Testis (tissue), 3 donors: ENCODE measurements around the gene TNFRSF13B. TPM values are rescaled to one million over a fixed set of nuclear protein-coding genes. Genes with fewer than 3 reads are reported as not detected.
"Not testable (repeated sequence)": the region's sequence is repeated elsewhere in the genome, so short reads cannot be mapped to it uniquely, and the experiment has no call there.

Source experiments
- DNase-seq: peaks from one replicate; pipeline ENCODE4 v3.0.0-alpha.2; 2019
- H3K27ac ChIP-seq, 2 donors: fragments of 200-600 bp; sonication (generic); one replicate each; pipeline ENCODE4 v1.5.1; 2019
- H3K27me3 ChIP-seq: fragments of 200-600 bp; sonication (generic); one replicate; pipeline ENCODE4 v1.5.1; 2019
- H3K36me3 ChIP-seq: fragments of 200-600 bp; sonication (generic); one replicate; pipeline ENCODE4 v1.5.1; 2017; ENCODE audit warnings: low read depth; ENCODE audit errors: missing control alignments
- H3K4me1 ChIP-seq: fragments of 200-600 bp; sonication (generic); one replicate; pipeline ENCODE4 v1.5.1; 2019
- H3K4me3 ChIP-seq, 2 donors: fragments of 200-600 bp; sonication (generic); one replicate each; pipeline ENCODE4 v1.5.1; 2017 to 2019
- H3K9me3 ChIP-seq: fragments of 200-600 bp; sonication (generic); one replicate; pipeline ENCODE4 v1.5.1; 2017
- POLR2A ChIP-seq: fragments of 450-650 bp; IDR thresholded peaks from one replicate; pipeline ENCODE4 v1.6.1; 2017; ENCODE audit warnings: antibody characterized with exemption, mild to moderate bottlenecking, moderate library complexity
- WGBS, 2 donors: methylation state at CpG; one replicate each; pipeline ENCODE4 v1.1.5; 2018; 5-methylcytosine and 5-hydroxymethylcytosine counted together
- intact Hi-C: fragments of 100-400 bp; cut with DNase I; formaldehyde crosslinking; loops from one replicate; pipeline ENCODE4 v1.15.1; 2023; ENCODE audit warnings: low total_unique reads
- polyA plus RNA-seq: library from polyadenylated mRNA; stranded (reverse); fragments of 350-450 nt; fragmentation: Illumina TruSeq; extraction: RNeasy Lipid Tissue Mini Kit (QIAGEN cat#74804); gene quantifications from one replicate; pipeline ENCODE4 v1.2.3, GENCODE V29; 2014; ENCODE audit warnings: low read depth, low replicate concordance; ENCODE audit not compliant: insufficient read depth
- total RNA-seq, 2 donors: library from RNA; depleted of rRNA; stranded (reverse); fragments of >200 nt; gene quantifications; one replicate each; pipeline ENCODE4 v1.2.3, GENCODE V29; 2016
- TF ChIP-seq, protein P1 (sequence below), 3 experiments: fragments of 450-650 bp in 2 of 3; fragments of 200-600 bp in 1 of 3; sonication (generic) in 1 of 3; IDR thresholded peaks; one replicate each; pipeline ENCODE4 v1.5.1; 2016 to 2019; ENCODE audit warnings: antibody characterized with exemption in 3 of 3, mild to moderate bottlenecking in 2 of 3, moderate library complexity in 1 of 3

The TNFRSF13B gene
- total and polyA plus RNA-seq, 3 donors from 2014 or later: 0.59 TPM; not detected in 2

GRCh38 chr17:16961792-16962191, 10.1 kb downstream of the TNFRSF13B start:
- DNase-seq: no peak
- Histone ChIP-seq H3K4me1 (no peaks in the 10 kb centered on the region), H3K4me3 (no peak overlapping the region), H3K36me3 (no peaks in the 10 kb centered on the region), H3K27ac (no peak overlapping the region), H3K9me3 (no peaks in the 10 kb centered on the region), H3K27me3 (no peaks in the 10 kb centered on the region)
- WGBS, 2 donors: 69 to 71% methylated on average over 3 of the region's 3 CpGs
- intact Hi-C loops: no loop called here
- TF ChIP-seq, protein P1, sequence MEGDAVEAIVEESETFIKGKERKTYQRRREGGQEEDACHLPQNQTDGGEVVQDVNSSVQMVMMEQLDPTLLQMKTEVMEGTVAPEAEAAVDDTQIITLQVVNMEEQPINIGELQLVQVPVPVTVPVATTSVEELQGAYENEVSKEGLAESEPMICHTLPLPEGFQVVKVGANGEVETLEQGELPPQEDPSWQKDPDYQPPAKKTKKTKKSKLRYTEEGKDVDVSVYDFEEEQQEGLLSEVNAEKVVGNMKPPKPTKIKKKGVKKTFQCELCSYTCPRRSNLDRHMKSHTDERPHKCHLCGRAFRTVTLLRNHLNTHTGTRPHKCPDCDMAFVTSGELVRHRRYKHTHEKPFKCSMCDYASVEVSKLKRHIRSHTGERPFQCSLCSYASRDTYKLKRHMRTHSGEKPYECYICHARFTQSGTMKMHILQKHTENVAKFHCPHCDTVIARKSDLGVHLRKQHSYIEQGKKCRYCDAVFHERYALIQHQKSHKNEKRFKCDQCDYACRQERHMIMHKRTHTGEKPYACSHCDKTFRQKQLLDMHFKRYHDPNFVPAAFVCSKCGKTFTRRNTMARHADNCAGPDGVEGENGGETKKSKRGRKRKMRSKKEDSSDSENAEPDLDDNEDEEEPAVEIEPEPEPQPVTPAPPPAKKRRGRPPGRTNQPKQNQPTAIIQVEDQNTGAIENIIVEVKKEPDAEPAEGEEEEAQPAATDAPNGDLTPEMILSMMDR (IDR thresholded peaks at IDR 0.05): no peak
- no peak for TF ChIP-seq POLR2A

- H3K4me1 ChIP-seq, H3K4me3 ChIP-seq, DNase-seq, H3K36me3 ChIP-seq, H3K27ac ChIP-seq, H3K9me3 ChIP-seq, H3K27me3 ChIP-seq, intact Hi-C loops: not testable (repeated sequence)
- 68 to 81% methylated on average over 2 of the region's 2 CpGs for WGBS, 2 donors
These were observed 10.9 kb downstream of the TNFRSF13B start for GRCh38 chr17:16961022-16961421.

- H3K4me1 ChIP-seq, intact Hi-C loops, H3K9me3 ChIP-seq, DNase-seq, H3K27me3 ChIP-seq, H3K27ac ChIP-seq, H3K4me3 ChIP-seq, H3K36me3 ChIP-seq: not testable (repeated sequence)
- WGBS, 2 donors: 60 to 78% methylated on average over 6 of the region's 6 CpGs
These were observed 16.9 kb downstream of the TNFRSF13B start for GRCh38 chr17:16955011-16955410.

- H3K9me3 ChIP-seq: no peaks in the 10 kb centered on the region
- H3K4me3 ChIP-seq: no peak overlapping the region
- no peak overlapping the region for H3K27ac ChIP-seq
- H3K27me3 ChIP-seq: no peaks in the 10 kb centered on the region
- 52 to 76% methylated on average over 3 of the region's 3 CpGs for whole genome bisulfite sequencing, 2 donors
- no peaks in the 10 kb centered on the region for H3K36me3 ChIP-seq
- DNase-seq: peak; percentile 2
- intact Hi-C loops: no loop called here
- H3K4me1 ChIP-seq: no peaks in the 10 kb centered on the region
- TF ChIP-seq, protein P1 (IDR thresholded peaks at IDR 0.05): no peak
- no peak for TF ChIP-seq POLR2A
These were observed 17.4 kb downstream of the TNFRSF13B start for GRCh38 chr17:16954521-16954920.

GRCh38 chr17:16953841-16954240, 18.1 kb downstream of the TNFRSF13B start:
- H3K27me3 ChIP-seq: no peaks in the 10 kb centered on the region
- H3K4me1 ChIP-seq: no peaks in the 10 kb centered on the region
- no peak overlapping the region for H3K27ac ChIP-seq
- intact Hi-C loops: no loop called here
- H3K4me3 ChIP-seq: no peak overlapping the region
- WGBS, 2 donors: 81 to 94% methylated on average over 9 of the region's 9 CpGs
- H3K36me3 ChIP-seq: no peaks in the 10 kb centered on the region
- H3K9me3 ChIP-seq: no peaks in the 10 kb centered on the region
- DNase-seq: peak; percentile 5
- TF ChIP-seq, protein P1 (IDR thresholded peaks at IDR 0.05): no peak
- no peak for TF ChIP-seq POLR2A

- Histone ChIP-seq H3K4me1 (no peaks in the 10 kb centered on the region), H3K27ac (no peak overlapping the region), H3K36me3 (no peaks in the 10 kb centered on the region), H3K9me3 (no peaks in the 10 kb centered on the region), H3K27me3 (no peaks in the 10 kb centered on the region), H3K4me3 (no peak overlapping the region)
- TF ChIP-seq, protein P1 (IDR thresholded peaks at IDR 0.05): no peak
- no peak for TF ChIP-seq POLR2A
- WGBS, 2 donors: 75 to 84% methylated on average over 3 of the region's 3 CpGs
- no peak for DNase-seq
- intact Hi-C loops: no loop called here
These were observed 18.6 kb downstream of the TNFRSF13B start for GRCh38 chr17:16953347-16953746.
